HepG2 (cell line): Measurements from ENCODE around the gene CDC42SE2. TPM values are rescaled to one million over a fixed set of nuclear protein-coding genes. Genes with fewer than 3 reads are reported as not detected.

ENCODE experiments used
- ATAC-seq: fragments of 200-7000 bp; cut with Tn5 transposase; 3 replicates; pipeline ENCODE4 v1.9.1; 2020; ENCODE audit warnings: mild to moderate bottlenecking, moderate library complexity
- BruUV-seq: library from RNA; stranded (reverse); fragments of 400-500 nt; replicated peaks from 2 replicates; lab custom pipeline; 2021; lab: Mats Ljungman, UMichigan
- CTCF ChIA-PET: fragments of 300-600 bp; formaldehyde crosslinking; extraction: SDS; loops from one replicate; lab custom pipeline; 2021; ENCODE audit warnings: low total read pairs, inconsistent platforms, low intra/inter-chr PET ratio; lab: Yijun Ruan, JAX
- POLR2A ChIA-PET: fragments of 350-600 bp; sonication (Branson Sonifier 250); formaldehyde crosslinking; loops from one replicate; lab custom pipeline; 2020; ENCODE audit warnings: antibody characterized with exemption, inconsistent platforms; lab: Yijun Ruan, JAX
- DNase-seq: peaks from one replicate; pipeline ENCODE4 v3.0.0-alpha.2; 2015; ENCODE audit warnings: low spot score
- FAIRE-seq: peaks from 3 replicates; lab custom pipeline; 2011; peaks lifted over from hg19 to GRCh38; lab: Jason Lieb, UNC
- H2AFZ ChIP-seq: one replicate; pipeline ENCODE4 v1.6.1; 2011; ENCODE audit warnings: low read length, inconsistent platforms
- H3K27ac ChIP-seq: fragments of 300-600 bp; 3 replicates; pipeline ENCODE4 v1.8.0; 2011; ENCODE audit warnings: mixed run types, mild to moderate bottlenecking, mixed read lengths, low read length, inconsistent platforms; ENCODE audit not compliant: insufficient read depth; ENCODE audit errors: extremely low read length
- H3K27me3 ChIP-seq, 2 experiments: fragments of 200-600 bp in 1 of 2; 2 replicates in 1 of 2; 3 replicates in 1 of 2; pipeline versions ENCODE4 v1.6.0 to v1.8.0; 2011; ENCODE audit warnings: low read length in 2 of 2, mild to moderate bottlenecking in 2 of 2, moderate library complexity in 2 of 2, inconsistent platforms in 1 of 2; ENCODE audit not compliant: insufficient read depth in 2 of 2, control insufficient read depth in 1 of 2
- H3K36me3 ChIP-seq, 2 experiments: fragments of 200-600 bp in 1 of 2; replicated peaks in 1 of 2; 2 replicates in 1 of 2; 3 replicates in 1 of 2; pipeline versions ENCODE4 v1.5.1 to v1.8.0; 2011; ENCODE audit warnings: low read length in 2 of 2, inconsistent platforms in 1 of 2; ENCODE audit not compliant: insufficient read depth in 2 of 2, control insufficient read depth in 1 of 2
- H3K4me1 ChIP-seq: 2 replicates; pipeline ENCODE4 v1.5.1; 2012; ENCODE audit warnings: low read length, inconsistent platforms; ENCODE audit not compliant: insufficient read depth
- H3K4me2 ChIP-seq: 2 replicates; pipeline ENCODE4 v1.6.0; 2011; ENCODE audit warnings: low read depth, low read length, inconsistent platforms
- H3K4me3 ChIP-seq, 3 experiments: fragments of 200-600 bp in 1 of 3; sonication (generic), shearing (Covaris generic) in 1 of 3; replicated peaks in 1 of 3; 2 replicates each; pipeline ENCODE4 v1.5.1; 2011 to 2016; ENCODE audit warnings: low read length in 3 of 3, inconsistent platforms in 2 of 3, low read depth in 2 of 3, mild to moderate bottlenecking in 2 of 3, control low read depth in 1 of 3, mixed read lengths in 1 of 3; ENCODE audit not compliant: insufficient read depth in 1 of 3
- H3K79me2 ChIP-seq: one replicate; pipeline ENCODE4 v1.6.1; 2011; ENCODE audit warnings: low read length, inconsistent platforms; ENCODE audit not compliant: insufficient read depth
- H3K9ac ChIP-seq: 2 replicates; pipeline ENCODE4 v1.6.0; 2011; ENCODE audit warnings: mild to moderate bottlenecking, low read depth, low read length, inconsistent platforms; ENCODE audit not compliant: insufficient read depth
- H3K9me3 ChIP-seq: 2 replicates; pipeline ENCODE4 v1.5.1; 2012; ENCODE audit warnings: mild to moderate bottlenecking, low read length
- H4K20me1 ChIP-seq: 2 replicates; pipeline ENCODE4 v1.6.0; 2011; ENCODE audit warnings: inconsistent platforms, mild to moderate bottlenecking, low read length, moderate library complexity; ENCODE audit not compliant: insufficient read depth
- BHLHE40 ChIP-seq: IDR thresholded peaks from 2 replicates; pipeline ENCODE4 v1.6.1; 2011; ENCODE audit warnings: low read length, improper control_type of control experiment
- FOSL2 ChIP-seq: sonication (generic); formaldehyde crosslinking; IDR thresholded peaks from 2 replicates; pipeline ENCODE4 v1.4.0; 2020; ENCODE audit warnings: missing genetic modification reagents
- GFI1 ChIP-seq: sonication (generic); formaldehyde crosslinking; IDR thresholded peaks from 2 replicates; pipeline ENCODE4 v1.5.0; 2020; ENCODE audit warnings: missing genetic modification reagents, mild to moderate bottlenecking, borderline replicate concordance
- HINFP ChIP-seq: sonication (generic); formaldehyde crosslinking; IDR thresholded peaks from 2 replicates; pipeline ENCODE4 v1.4.0; 2020; ENCODE audit warnings: low read depth, mild to moderate bottlenecking, missing genetic modification reagents
- PBX2 ChIP-seq: IDR thresholded peaks from 2 replicates; pipeline ENCODE4 v1.6.1; 2016; ENCODE audit warnings: control low read depth
- REL ChIP-seq: sonication (generic); formaldehyde crosslinking; conservative IDR thresholded peaks from 2 replicates; pipeline ENCODE4 v1.8.0; 2022; ENCODE audit warnings: mild to moderate bottlenecking, missing genetic modification reagents, moderate library complexity
- REPIN1 ChIP-seq: sonication (generic); formaldehyde crosslinking; IDR thresholded peaks from 2 replicates; pipeline ENCODE4 v1.8.0; 2022; ENCODE audit warnings: missing genetic modification reagents, low read depth, mild to moderate bottlenecking, borderline replicate concordance
- SIN3B ChIP-seq: fragments of 150-350 bp; IDR thresholded peaks from 2 replicates; pipeline ENCODE4 v1.6.1; 2014; ENCODE audit warnings: low read length
- SRY ChIP-seq: sonication (generic); formaldehyde crosslinking; IDR thresholded peaks from 2 replicates; pipeline ENCODE4 v1.8.0; 2022; ENCODE audit warnings: mild to moderate bottlenecking, missing genetic modification reagents
- TBX3 ChIP-seq: fragments of 450-650 bp; IDR thresholded peaks from 2 replicates; pipeline ENCODE4 v1.6.1; 2017; ENCODE audit warnings: antibody characterized with exemption, mild to moderate bottlenecking, inconsistent platforms, borderline replicate concordance
- TFDP1 ChIP-seq: IDR thresholded peaks from 2 replicates; pipeline ENCODE4 v1.6.1; 2016; ENCODE audit warnings: missing compliant biosample characterization, missing genetic modification reagents, borderline replicate concordance
- ZNF160 ChIP-seq: sonication (generic); formaldehyde crosslinking; IDR thresholded peaks from 2 replicates; pipeline ENCODE4 v1.8.0; 2022; ENCODE audit warnings: mild to moderate bottlenecking, inconsistent platforms, missing genetic modification reagents
- ZNF230 ChIP-seq: sonication (generic); formaldehyde crosslinking; IDR thresholded peaks from 2 replicates; pipeline ENCODE4 v1.4.0; 2020; ENCODE audit warnings: mild to moderate bottlenecking, missing genetic modification reagents
- ZNF674 ChIP-seq: sonication (generic); formaldehyde crosslinking; IDR thresholded peaks from 2 replicates; pipeline ENCODE4 v1.5.0; 2020; ENCODE audit warnings: low read depth, mild to moderate bottlenecking, missing genetic modification reagents
- ZNF75D ChIP-seq: sonication (generic); formaldehyde crosslinking; IDR thresholded peaks from 2 replicates; pipeline ENCODE4 v1.8.1; 2023; ENCODE audit warnings: missing genetic modification reagents, mild to moderate bottlenecking, borderline replicate concordance
- ZSCAN25 ChIP-seq: sonication (generic); formaldehyde crosslinking; IDR thresholded peaks from 2 replicates; pipeline ENCODE4 v1.8.0; 2022; ENCODE audit warnings: mild to moderate bottlenecking, missing genetic modification reagents
- WGBS: methylation state at CpG from one replicate; pipeline ENCODE4 v1.1.6; 2017; ENCODE audit warnings: low lambda C conversion rate; 5-methylcytosine and 5-hydroxymethylcytosine counted together
- in situ Hi-C: cut with HindIII; loops from 2 replicates; pipeline ENCODE4 v1.10.0; 2017; ENCODE audit warnings: low pct_unique_long_range_greater_than_20kb; ENCODE audit not compliant: extremely low pct_ligation_motif_present
- intact Hi-C: fragments of 100-400 bp; cut with micrococcal nuclease; formaldehyde crosslinking; loops from one replicate; pipeline ENCODE4 v1.10.0; 2022; ENCODE audit not compliant: unreplicated experiment
- polyA plus RNA-seq, 8 experiments: library from polyadenylated mRNA; depleted of rRNA in 3 of 8; stranded (reverse) in 7 of 8; unstranded in 1 of 8; fragments of >200 nt; fragmentation: Illumina TruSeq in 4 of 8; extraction: Trizol in 4 of 8; gene quantifications; 2 replicates each; pipeline versions ENCODE4 v1.2.1 to v1.2.3, GENCODE V29; 2011 to 2016; ENCODE audit warnings: low read depth in 4 of 8, missing spikeins in 1 of 8, mixed read lengths in 1 of 8; ENCODE audit not compliant: insufficient read depth in 1 of 8
- total RNA-seq, 5 experiments: library from RNA; depleted of rRNA; stranded (reverse); fragments of >200 nt; fragmentation: Illumina TruSeq; extraction: Trizol; gene quantifications; 2 replicates each; pipeline ENCODE4 v1.2.3, GENCODE V29; 2016; ENCODE audit warnings: low read depth in 1 of 5

Gene CDC42SE2
- total and polyA plus RNA-seq, 2 of the 13 experiments (the other 11 are each of a cell fraction or from before 2014, with no cell fraction given), result 19.6 to 25.0 TPM

- no peaks in the 10 kb centered on the region for H3K4me1 ChIP-seq
- TF ChIP-seq TFDP1 (CRISPR knock-in tag) (no peak), PBX2 (no peak), ZNF674 (CRISPR knock-in tag) (no peak), SIN3B (no peak), GFI1 (CRISPR knock-in tag) (no peak)
- H4K20me1 ChIP-seq, result peaks cover 2% of the 10 kb centered on the region; the same call in 1 of the 2 replicates
- CTCF ChIA-PET, result no interaction called here
- intact Hi-C loops (no loop called here), in situ Hi-C loops (no loop called here)
- H3K4me3 ChIP-seq, result no peak overlapping the region
- H3K4me2 ChIP-seq, result no peak overlapping the region
- ATAC-seq, result no peak
- POLR2A ChIA-PET, result interaction anchor here (1.0 kb wide), 1 partner anchor 10 kb away, joined by 3 read pairs; no protein-coding TSS in a partner anchor
- no peak for DNase-seq
- 96% methylated on average over 4 of the region's 4 CpGs for WGBS
- H2AFZ ChIP-seq, result no peak overlapping the region
- peaks cover 44% of the 10 kb centered on the region for H3K79me2 ChIP-seq
- H3K27me3 ChIP-seq, result no peaks in the 10 kb centered on the region
- H3K9ac ChIP-seq, result no peak overlapping the region
- H3K27ac ChIP-seq, result no peak overlapping the region
- H3K36me3 ChIP-seq, result peaks cover 2 to 4% of the 10 kb centered on the region in 2 experiments; a peak in 1 of 5 replicates
- no peak for FAIRE-seq
- H3K9me3 ChIP-seq, result no peaks in the 10 kb centered on the region
- BruUV-seq, result no TSS peak
Observed at GRCh38 chr5:131322926-131323325, 59.1 kb downstream of the CDC42SE2 start.

GRCh38 chr5:131323378-131323777 is 59.5 kb downstream of the CDC42SE2 start:
- H3K4me1 ChIP-seq, result no peaks in the 10 kb centered on the region; the same call in 1 of the 2 replicates
- FAIRE-seq (no peak), ATAC-seq (no peak), DNase-seq (no peak)
- no peak overlapping the region for H3K4me2 ChIP-seq
- H2AFZ ChIP-seq, result no peak overlapping the region
- no TSS peak for BruUV-seq
- intact Hi-C loops (no loop called here), in situ Hi-C loops (no loop called here)
- H3K36me3 ChIP-seq, result peaks cover 2 to 4% of the 10 kb centered on the region in 2 experiments; a peak in 1 of 5 replicates
- no peaks in the 10 kb centered on the region for H3K27me3 ChIP-seq
- H3K9ac ChIP-seq, result no peak overlapping the region
- ChIA-PET CTCF (no interaction called here), POLR2A (interaction anchor here (1.0 to 1.9 kb wide), 2 partner anchors 10 to 11 kb away, joined by 3 to 7 read pairs; no protein-coding TSS in a partner anchor)
- H4K20me1 ChIP-seq, result peaks cover 3% of the 10 kb centered on the region; the same call in 1 of the 2 replicates
- H3K4me3 ChIP-seq, result no peak overlapping the region
- H3K27ac ChIP-seq, result no peak overlapping the region
- H3K79me2 ChIP-seq, result peaks cover 40% of the 10 kb centered on the region
- no peaks in the 10 kb centered on the region for H3K9me3 ChIP-seq
- TF ChIP-seq ZNF75D (CRISPR knock-in tag), result no peak
- TF ChIP-seq BHLHE40, result no peak
- no peak for TF ChIP-seq ZNF160 (CRISPR knock-in tag)
- no peak for TF ChIP-seq FOSL2 (CRISPR knock-in tag)
- no peak for TF ChIP-seq REL (CRISPR knock-in tag)
- no peak for TF ChIP-seq ZNF230 (CRISPR knock-in tag)
- no peak for TF ChIP-seq TBX3
- no peak for TF ChIP-seq SRY (CRISPR knock-in tag)
- TF ChIP-seq REPIN1 (CRISPR knock-in tag), result no peak
- TF ChIP-seq ZSCAN25 (CRISPR knock-in tag), result no peak
- no peak for TF ChIP-seq HINFP (CRISPR knock-in tag)
